ENCODE measurements around the gene RAMP1. TPM values are rescaled to one million over a fixed set of nuclear protein-coding genes. Genes with fewer than 3 reads are reported as not detected.

RAMP1 gene
- total RNA-seq, 1 experiment from 2014 or later, result 23.4 TPM

DNA sequence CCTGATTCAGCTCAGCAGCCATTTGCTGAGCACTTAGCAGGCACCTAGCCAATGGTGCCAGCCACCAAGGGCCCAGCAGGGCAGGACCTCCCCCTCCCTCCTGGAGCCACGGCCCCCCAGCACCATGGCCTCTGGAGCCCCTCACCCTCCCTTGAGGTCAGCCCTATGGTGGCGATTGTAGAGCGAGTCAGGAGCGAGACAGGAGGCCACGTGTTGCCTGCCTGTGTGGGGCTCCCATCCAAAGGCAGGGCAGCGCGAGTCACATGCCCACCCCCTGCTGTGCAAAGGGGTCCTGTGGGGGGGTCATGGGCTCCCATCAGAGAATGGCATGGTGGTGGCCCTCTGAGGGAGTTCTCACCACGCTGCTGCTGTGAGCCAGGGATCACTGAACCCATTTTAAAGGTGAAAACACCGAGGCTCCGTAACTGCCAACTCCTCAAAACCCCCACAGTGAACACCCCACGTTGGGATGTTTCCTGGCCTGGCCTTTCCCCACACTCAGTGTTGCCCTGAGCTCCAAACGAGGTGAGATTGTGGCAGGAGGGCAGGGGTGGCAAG, 35.6 kb downstream of the RAMP1 start:
- no peak for DNase-seq (ENCODE audit: low read depth, low spot score)
- Histone ChIP-seq H3K27ac (ENCODE audit: low read depth, low read length) (no peak overlapping the region), H3K4me3 (replicated peaks in 1 of 2; ENCODE audit: low read depth in 1 of 2, low read length in 2 of 2) (no peak overlapping the region), H3K36me3 (ENCODE audit: control insufficient read depth in 1 of 2, insufficient read depth in 2 of 2, low read length in 2 of 2) (no peaks in the 10 kb centered on the region), H3K27me3 (ENCODE audit: insufficient read depth, low read length) (no peaks in the 10 kb centered on the region), H3K4me2 (ENCODE audit: low read length) (no peak overlapping the region), H3K9ac (ENCODE audit: low read length) (no peak overlapping the region), H3K4me1 (ENCODE audit: control insufficient read depth in 1 of 2, insufficient read depth in 2 of 2, low read length in 2 of 2) (peaks cover 2 to 6% of the 10 kb centered on the region in 2 experiments; a peak in 1 of 4 replicates), H2AFZ (ENCODE audit: low read depth, low read length, poor library complexity, severe bottlenecking) (no peak overlapping the region), H3K9me3 (ENCODE audit: control insufficient read depth in 1 of 2, insufficient read depth in 1 of 2, low read depth in 1 of 2, low read length in 2 of 2) (no peaks in the 10 kb centered on the region), H3K79me2 (ENCODE audit: insufficient read depth, low read length) (no peaks in the 10 kb centered on the region), H3K9me2 (ENCODE audit: insufficient read depth) (no peaks in the 10 kb centered on the region), H4K20me1 (ENCODE audit: insufficient read depth) (no peaks in the 10 kb centered on the region)
- BruUV-seq (replicated peaks), result no TSS peak
- no peak for ATAC-seq
- ChIA-PET CTCF (no interaction called here), POLR2A (no interaction called here), RAD21 (ENCODE audit: low non-redundant PET in 1 of 2, low total read pairs in 2 of 2, uncharacterized antibody in 2 of 2, unreplicated experiment in 2 of 2) (no interaction called here)
- TF ChIP-seq, protein P1, sequence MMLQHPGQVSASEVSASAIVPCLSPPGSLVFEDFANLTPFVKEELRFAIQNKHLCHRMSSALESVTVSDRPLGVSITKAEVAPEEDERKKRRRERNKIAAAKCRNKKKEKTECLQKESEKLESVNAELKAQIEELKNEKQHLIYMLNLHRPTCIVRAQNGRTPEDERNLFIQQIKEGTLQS (IDR thresholded peaks at IDR 0.05), result no peak
- TF ChIP-seq POLR2AphosphoS5 (IDR thresholded peaks at IDR 0.05; ENCODE audit: low read depth, low read length), result no peak
- TF ChIP-seq, protein P2, sequence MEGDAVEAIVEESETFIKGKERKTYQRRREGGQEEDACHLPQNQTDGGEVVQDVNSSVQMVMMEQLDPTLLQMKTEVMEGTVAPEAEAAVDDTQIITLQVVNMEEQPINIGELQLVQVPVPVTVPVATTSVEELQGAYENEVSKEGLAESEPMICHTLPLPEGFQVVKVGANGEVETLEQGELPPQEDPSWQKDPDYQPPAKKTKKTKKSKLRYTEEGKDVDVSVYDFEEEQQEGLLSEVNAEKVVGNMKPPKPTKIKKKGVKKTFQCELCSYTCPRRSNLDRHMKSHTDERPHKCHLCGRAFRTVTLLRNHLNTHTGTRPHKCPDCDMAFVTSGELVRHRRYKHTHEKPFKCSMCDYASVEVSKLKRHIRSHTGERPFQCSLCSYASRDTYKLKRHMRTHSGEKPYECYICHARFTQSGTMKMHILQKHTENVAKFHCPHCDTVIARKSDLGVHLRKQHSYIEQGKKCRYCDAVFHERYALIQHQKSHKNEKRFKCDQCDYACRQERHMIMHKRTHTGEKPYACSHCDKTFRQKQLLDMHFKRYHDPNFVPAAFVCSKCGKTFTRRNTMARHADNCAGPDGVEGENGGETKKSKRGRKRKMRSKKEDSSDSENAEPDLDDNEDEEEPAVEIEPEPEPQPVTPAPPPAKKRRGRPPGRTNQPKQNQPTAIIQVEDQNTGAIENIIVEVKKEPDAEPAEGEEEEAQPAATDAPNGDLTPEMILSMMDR (IDR thresholded peaks at IDR 0.05 in 2 of 3, conservative IDR thresholded peaks at IDR 0.05 in 1 of 3; ENCODE audit: borderline replicate concordance in 1 of 3, insufficient read depth in 1 of 3, low read depth in 2 of 3, low read length in 2 of 3), result no peak
- no peak for TF ChIP-seq ZFX (IDR thresholded peaks at IDR 0.05)
- TF ChIP-seq RAD21 (IDR thresholded peaks at IDR 0.05; ENCODE audit: low read depth), result no peak
- TF ChIP-seq, protein P3, sequence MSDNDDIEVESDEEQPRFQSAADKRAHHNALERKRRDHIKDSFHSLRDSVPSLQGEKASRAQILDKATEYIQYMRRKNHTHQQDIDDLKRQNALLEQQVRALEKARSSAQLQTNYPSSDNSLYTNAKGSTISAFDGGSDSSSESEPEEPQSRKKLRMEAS (IDR thresholded peaks at IDR 0.05), result no peak
- no peak for TF ChIP-seq SP1 (IDR thresholded peaks at IDR 0.05; ENCODE audit: low read depth)
- TF ChIP-seq CEBPB (IDR thresholded peaks at IDR 0.05; ENCODE audit: low read depth), result no peak
- intact Hi-C loops (cut with micrococcal nuclease), result no loop called here
